ENCODE results near the gene ANXA6.
"Not testable (repeated sequence)": the region's sequence is repeated elsewhere in the genome, so short reads cannot be mapped to it uniquely, and the experiment has no call there.

Gene ANXA6

DNA sequence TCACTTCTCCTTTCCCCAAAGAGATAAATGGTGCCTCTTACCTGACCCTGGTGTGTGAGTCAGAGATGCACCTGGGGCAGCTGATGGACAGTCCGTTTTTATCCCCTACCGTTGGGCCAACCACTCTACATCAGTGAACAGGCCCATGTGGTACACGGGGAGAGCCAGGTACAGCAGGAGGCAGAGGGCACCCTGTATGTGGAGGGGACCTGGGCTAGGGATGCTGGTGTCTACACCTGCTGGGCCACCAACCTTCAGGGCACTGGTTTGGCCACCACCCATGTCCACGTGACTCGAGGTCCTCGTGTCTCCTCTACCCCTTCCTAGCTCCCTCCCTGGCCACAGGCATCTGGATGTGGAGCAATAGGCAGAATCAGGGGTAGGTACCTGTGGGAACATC, 22.7 kb upstream of the ANXA6 start:
- no peak for DNase-seq (ENCODE audit: low spot score)

DNA sequence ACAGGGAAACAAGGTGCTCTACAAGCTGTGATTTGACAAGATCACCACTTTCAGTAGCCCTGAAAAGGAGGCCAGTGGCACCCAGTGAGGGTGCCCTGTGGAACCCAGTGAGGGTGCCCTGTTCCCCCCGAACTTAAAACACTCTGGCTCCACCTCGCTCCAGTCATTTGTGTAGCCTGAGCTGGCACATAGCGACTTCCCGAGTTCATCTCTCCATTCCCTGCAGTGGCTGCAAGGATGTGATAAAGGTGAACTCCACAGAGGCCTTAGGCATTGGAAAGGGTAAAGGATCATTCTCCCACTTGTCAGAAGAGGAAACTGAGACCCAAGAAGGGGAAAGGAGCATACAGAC, 21.9 kb upstream of the ANXA6 start:
- no peak for DNase-seq (ENCODE audit: low spot score)

DNA sequence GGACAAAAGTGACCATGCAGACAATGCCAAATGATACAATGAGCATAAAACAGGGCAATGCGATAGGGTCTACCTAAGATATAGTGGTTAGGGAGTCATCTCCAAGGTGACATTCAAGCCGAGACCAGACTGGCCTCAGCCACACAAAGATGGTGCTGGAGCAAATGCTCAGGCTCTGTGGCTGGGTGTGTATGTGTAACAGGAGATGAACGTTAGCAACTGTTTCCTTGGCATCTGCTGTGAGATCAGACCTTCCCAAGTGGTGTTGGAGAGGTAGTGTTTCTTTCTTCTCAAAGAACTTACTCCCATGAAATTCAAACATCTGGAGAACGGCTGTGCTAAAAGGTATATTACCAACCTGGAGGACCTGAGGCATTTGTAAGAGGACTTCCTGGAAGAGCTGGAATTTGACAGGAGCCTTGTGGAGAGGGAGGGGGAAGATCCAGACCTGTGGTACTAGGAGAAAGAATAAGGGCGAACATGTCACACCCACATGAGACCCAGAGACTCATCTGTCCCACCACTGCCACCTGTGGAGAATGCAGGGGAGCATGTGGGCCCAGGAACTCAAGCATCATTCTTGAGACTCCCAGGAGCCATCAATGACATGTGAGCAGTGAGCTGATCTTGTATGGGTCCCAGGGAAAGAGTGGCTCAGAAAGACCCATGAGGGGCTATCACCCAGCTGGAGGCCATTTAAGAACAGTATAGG, 21.4 kb upstream of the ANXA6 start:
- DNase-seq (ENCODE audit: low spot score) = no peak

DNA sequence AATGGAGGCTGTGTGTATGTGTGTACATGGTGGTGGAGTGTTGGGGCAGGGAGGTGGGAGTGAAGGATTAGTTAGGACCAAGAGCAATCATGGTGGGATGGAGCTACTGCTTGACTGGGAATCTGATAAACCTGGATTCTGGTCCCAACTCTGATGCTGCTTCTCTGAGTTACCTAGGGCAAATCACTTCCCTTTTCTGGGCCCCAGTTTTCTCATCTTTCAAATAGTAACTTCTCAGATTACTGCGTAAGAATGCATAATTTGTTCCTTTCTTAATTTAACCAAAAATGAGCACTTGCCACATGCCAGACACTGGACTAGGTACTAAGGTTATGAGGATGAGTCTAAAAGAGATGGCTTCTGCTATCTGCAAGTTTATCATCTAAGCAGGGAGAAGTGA, 20.8 kb upstream of the ANXA6 start:
- DNase-seq (ENCODE audit: low spot score) = no peak

DNA sequence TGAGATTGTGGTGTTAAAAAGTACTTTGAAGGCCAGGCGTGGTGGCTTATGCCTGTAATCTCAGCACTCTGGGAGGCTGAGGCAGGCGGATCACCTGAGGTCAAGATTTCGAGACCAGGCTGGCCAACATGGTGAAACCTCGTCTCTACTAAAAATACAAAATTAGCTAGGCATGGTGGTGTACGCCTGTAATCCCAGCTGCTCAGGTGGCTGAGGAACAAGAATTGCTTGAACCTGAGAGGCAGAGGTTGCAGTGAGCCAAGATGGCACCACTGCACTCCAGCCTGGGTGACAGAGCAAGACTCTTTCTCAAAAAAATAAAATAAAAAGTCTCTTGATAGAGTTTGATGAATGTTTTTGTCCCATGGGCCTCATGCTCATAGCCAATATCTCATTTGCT, 18.7 kb upstream of the ANXA6 start:
- not testable (repeated sequence) for DNase-seq (ENCODE audit: low spot score)

DNA sequence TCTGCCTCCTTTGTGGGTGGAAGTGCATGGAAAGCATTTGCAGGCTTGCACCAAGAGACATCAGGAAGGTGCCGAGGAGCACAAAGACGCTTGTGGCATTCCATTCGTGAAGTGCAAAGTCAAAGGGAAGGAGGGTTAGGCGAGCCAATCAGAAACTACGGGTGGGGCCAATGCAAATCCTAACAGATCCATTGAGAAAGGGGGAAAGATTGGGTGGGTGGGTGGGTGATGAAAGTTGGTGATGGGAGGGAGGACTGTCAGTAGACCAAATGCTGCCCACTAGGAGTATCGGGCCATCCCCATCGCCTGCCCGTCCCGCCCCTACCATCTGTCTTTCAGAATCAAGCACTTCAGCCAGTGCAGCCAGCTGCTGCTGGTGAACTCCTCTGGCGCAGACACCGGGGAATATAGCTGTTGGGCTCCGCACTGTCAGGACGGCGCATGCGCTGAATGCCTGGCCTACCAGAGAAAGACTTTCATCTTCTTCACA, 17.1 kb upstream of the ANXA6 start:
- no peak for DNase-seq (ENCODE audit: low spot score)

DNA sequence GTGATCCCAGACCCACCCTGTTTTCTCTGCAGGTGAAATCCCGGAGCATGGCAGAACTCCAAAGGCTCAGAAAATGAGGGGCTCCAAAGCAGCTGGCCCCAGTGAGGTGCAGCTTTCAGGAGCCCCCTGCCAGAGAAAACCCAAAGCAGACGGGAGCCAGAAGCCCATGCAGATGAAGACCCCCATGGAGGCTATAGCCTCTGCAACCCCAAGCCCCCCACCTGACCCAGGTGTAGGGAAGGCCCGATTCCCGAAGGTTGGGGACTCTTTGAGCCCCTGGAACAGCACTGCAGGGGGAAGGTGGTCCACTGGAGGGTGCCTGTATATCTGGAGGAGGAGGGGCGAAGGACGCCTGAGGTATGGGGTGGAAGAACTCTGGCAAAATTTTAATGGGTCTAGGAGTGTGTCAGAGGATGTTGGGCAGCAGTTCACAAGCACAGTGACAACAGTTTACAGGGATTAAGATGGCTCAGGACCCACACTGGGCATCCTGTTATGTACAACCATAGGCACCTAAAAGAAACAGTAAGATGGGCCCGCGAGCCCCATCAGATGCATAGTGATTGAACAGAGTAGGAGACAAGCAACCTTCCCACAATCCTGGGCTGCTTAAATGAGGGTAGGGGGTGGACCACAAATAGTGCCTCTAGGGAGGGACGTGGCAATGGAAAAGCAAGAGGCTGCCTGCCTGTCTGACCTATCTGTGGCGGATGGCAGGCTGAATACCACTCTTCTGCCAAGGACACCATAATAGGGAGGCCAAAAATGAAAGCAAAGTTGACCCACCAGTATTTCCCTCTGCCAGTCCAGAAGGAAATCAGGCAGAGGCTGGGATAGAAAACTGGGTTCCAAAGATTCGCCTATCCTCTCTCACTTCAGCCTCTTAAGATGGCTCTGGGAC, 16.4 kb upstream of the ANXA6 start:
- DNase-seq (ENCODE audit: low spot score) = no peak

DNA sequence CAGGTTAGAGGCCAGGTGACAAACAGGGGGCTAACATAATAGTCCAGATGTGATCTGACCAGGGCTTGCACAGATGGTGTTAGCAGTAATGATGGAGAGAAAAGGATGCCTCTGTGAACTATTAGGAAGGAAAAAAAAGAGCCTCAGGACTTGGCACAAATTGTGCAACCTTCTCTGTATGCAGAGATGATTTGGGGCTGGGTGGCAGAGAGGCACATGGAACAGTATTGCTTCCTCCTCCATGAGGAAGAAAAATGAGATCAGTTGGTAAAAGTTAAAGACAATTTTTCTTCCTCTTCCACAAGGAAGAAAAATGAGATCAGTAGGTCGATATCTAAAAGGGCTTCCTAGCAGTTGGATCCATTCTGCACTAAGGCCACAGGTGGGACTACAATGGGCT, 13.9 kb upstream of the ANXA6 start:
- DNase-seq (ENCODE audit: low spot score) = no peak

DNA sequence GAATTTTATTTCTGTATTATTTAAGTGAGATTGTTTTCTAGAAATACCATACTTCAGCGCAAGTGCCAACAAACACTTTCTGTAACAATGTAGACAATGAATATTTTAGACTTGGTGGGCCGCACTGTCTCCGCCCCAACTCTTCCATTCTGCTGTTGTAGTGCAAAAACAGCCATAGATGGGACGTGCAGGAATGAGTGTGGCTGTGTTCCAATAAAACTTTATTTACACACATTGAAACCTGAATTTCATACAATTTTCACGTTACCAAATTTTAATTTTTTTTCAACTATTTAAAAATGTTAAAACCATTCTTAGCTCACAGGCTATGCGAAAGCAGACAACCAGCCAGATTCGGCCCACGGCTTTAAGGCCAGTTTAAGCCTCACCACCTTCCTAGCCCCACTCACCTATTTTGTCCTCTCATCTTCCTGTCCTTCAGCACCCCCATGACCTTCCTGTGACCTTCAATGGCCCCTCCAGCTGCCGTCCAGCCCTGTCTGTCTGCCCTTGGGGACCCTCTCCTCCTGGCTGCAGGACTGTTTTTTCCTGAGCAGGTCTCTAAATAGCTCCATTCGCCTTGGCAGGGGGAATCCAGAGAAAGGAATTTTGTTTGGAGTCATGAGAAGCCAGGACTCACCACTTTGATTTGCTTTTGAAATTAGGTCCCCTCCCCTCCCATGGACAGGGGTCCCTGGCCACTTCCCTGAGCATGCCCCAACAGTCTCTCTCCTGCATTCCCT, 11.2 kb upstream of the ANXA6 start:
- DNase-seq (ENCODE audit: low spot score) = no peak

DNA sequence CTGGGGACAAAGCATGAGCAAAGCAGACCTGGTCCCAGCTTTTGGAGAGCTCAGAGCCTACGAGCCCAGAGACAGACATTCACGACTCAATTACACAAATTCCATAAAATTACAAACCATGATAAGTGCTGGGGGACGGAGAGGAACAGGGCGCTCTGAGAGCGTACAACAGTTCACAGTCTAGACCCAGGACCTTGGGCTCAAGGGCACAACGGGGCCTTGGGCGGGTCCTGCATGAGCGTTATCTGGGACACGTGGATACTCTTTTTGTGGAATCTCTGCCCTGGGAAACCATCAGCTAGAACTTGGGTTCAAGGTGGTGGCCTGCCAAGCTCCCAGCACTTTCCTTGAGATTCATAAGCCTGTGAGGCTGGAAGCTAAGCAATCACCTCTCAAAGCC, 9.4 kb upstream of the ANXA6 start:
- DNase-seq (ENCODE audit: low spot score) = no peak

DNA sequence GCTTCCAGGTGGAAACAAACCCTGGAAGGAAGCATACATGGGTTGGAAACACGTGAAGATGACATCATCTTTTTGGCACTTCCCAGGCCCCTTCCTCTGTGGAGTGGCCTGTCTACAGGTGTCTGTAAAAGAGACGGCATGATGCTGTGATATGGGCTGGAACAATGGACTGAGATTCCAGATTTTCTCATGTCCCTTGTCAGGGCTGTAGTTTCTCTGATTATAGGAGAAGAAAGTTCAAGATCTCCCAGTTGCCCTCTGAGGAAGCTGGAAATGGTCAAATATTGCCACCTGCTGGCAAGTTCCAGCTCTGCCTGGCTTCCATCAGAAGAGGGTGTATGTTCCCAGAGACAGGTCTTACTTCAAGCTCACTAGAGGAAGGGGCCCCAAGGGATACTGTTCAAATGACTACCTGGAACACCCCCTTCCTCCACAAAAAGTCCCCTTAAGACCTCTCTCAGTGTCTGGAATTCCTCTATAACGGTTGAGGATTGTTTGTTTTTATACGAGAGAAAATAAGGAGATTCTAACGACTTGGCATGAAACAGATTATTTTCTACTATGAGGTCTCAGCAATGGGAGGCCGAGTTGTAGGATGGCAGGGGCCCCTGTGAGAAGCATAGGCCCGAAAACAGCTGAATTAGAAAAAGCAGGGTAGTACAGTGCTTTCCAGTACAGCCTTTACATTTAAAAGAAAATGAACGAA, 7.3 kb upstream of the ANXA6 start:
- peak; percentile 66 for DNase-seq (ENCODE audit: low spot score)

DNA sequence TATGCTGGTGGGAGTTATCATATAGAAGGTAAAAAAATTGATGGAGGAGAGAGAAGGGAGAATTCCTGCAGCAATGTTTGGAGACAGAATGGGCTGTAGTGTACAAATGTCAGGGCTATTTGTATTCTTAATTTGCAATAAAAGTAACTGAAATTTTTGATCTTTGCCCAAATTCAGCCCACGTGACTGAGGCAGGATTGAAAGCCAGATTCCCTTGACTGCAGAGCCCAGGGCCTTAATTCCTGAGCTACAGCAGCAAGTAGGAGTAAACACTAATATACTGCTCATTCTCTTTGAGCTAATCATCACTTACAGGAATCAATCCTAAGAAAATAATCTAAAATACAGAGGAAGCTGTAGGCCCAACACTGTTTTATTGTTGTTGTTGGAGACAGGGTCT, 5.2 kb upstream of the ANXA6 start:
- DNase-seq (ENCODE audit: low spot score) = no peak

DNA sequence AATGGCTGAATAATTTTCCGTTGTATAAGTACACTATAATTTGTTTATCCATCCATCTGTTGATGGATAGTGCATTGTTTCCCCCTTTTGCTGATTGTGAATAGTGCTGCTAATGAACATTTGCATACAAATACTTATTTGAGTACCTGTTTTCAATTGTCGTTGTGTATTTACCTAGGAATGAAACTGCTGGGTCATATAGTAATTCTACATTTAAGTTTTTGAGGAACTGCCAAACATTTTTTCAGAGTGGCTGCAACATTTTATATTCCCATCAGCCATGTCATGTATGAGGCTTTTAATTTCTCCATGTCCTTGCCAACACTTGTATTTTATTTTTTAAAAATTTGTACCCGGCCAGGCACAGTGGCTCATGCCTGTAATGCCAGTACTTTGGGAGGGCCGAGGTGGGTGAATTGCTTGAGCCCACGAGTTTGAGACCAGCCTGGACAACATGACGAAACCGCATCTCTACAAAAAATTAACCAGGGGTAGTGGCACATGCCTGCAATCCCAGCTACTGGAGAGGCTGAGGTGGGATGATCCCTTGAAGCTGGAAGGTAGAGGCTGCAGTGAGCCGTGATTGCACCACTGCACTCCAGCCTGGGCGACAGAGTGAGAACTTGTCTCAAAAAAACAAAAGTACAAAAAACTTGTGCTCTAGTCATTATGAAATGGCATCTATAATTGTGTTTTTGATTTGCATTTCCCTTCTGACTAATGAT, 2.2 kb upstream of the ANXA6 start:
- DNase-seq (ENCODE audit: low spot score) = no peak

DNA sequence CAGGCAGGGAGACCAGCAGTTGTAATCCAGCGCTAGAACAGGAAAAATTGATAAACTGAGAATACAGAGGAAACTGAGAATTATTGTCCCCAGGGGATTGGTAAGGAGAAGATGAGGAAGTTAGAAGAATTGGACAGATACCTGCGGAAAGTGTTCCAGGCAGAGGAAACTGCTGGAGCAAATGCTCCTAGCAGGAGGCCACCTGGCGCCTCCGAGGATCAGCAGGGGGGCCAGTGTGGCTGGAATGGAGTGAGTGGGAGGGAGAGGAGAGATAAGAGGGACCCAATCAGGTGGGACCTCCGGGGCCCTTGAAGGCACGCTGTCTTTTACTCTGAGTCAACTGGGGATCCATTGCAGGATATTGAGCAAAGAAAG, 695 bp upstream of the ANXA6 start:
- DNase-seq (ENCODE audit: low spot score) = no peak

DNA sequence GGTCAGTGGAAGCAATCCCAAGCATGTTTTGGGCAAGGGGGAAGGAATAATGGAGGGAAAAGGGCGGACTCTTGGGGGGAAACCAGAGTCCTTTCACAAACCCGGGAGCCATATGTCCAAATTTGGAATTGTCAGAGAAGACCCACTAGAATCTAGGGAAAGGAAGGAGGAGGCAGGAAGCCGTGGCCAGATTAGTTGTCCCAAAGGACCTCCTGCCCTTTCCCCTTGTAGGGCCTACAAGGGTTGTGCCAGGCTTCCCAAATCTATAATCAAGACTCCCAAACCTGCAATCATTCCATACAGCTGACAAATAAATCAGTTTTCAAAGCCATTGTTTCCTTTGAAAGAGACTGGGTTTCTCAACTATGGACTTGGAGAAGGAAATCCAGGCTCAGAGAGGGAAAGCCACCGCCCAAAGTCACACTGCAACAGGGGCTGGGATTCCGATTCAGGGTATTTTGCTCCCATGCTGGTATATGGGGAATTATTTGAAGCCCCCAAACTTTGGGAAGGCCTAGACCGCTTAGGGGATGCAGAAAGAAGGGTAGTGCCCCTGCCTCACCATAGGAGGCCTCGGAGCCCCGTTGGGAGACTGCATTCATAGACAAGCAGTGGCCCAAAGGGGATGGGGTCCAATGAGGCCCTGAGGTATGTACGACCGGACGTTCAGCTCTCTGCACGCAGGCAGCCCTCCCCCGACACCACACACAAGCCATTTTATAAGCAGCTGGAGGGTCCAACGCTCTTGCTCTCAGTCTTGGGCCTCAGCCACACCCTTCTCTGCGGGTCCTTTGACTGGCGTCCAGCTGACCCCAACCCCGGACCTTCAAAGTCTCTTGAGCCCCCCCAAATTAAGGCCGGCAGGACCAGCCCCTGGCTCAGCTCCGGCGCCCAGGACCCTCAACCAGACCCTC, 815 bp downstream of the ANXA6 start:
- no peak for DNase-seq (ENCODE audit: low spot score)

DNA sequence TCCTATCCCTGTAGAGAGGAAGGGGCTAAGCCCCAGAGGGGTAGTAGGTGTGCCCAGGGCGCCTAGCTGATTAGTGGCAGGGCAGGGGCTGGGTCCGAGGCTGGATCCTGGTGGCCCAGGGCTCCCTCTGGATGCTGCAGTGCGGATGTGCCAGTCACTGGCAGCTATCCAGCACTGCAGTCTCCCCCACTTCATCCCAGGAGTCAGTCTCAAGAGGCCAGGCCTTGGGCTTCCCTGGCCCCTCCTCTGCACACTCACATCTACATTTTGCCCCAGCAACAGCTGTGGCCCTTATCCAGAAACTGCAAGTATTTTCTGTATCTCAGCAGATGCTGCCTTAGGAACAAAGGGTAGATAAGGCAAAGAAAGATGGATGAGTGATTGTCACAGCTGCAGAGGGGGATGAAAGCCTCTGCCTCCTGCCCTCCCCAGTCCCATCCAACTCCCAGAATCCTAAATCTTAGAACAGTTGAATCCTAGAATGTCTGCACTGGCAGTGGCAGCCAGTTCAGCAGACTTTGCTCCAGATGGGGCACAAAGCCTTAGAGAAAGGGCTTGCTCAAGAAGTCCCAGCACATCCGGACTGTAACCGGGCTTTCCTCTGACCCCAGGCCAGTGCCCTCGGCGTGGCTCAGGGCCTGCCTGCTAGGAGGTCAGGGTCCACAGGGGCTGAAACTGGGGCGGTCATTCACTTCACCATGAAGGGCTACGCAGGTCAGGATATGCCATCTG, 1.6 kb downstream of the ANXA6 start:
- no peak for DNase-seq (ENCODE audit: low spot score)

DNA sequence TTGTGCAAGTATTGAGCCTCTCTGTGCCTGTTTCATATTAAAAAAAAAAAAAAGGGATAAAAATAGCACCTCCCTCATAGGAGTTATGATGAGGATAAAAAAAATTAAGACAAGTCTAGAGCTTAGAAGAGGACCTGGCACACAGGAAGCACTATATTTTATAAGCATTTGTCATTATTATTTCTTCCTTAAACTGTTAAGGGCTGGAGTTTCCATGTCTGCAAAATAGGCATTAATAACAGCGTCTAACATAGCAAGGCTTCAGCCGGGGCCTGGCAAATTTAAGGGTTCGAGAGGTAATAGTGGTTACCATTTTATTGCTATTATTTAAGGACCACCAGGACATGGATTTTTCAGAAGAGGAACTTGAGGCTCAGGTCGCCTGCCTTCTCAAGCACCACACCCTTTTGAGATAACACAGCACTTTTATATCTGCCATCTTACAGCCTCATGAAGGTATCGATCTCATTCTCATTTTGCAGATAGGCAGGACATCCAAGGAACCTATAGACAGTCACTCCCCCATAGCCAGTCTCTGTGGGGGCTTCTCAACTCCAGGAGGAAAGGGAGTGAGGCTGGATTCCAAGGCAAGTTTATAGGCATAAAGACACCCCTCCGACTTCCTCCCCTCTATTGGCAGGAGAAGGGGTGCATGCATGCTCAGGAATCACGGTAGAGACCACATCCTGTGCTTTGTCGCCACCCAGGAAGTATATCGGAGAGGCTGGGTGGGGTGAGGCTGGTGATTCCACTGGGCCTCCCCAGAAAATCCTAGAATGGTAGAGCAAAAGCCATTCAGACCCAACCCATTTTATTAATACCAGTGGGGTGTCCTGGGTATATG, 2.4 kb downstream of the ANXA6 start:
- DNase-seq (ENCODE audit: low spot score) = no peak

DNA sequence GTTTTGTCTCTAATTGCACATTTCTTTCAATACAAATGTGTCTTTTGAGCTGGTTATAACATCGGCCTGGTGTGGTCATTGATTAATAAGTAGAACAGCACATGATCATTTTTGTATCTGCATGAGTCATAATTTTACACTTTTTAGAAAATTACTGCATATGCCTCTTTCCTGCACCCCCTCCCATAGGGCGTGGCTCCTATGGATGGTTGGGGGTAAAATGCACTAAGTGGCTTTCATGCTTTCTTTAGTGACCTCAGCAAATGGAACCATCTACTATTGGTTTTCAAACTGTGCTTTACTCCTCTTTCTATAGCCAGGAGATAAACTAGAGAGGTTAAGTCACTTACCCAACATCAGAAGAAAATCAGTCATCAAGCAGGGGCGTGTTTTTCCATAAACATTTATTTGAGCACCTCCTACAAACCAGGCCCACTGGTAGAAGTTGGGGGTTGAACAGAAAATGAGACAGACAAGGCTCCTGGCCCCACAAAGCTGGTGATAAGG, 3.8 kb downstream of the ANXA6 start:
- no peak for DNase-seq (ENCODE audit: low spot score)

DNA sequence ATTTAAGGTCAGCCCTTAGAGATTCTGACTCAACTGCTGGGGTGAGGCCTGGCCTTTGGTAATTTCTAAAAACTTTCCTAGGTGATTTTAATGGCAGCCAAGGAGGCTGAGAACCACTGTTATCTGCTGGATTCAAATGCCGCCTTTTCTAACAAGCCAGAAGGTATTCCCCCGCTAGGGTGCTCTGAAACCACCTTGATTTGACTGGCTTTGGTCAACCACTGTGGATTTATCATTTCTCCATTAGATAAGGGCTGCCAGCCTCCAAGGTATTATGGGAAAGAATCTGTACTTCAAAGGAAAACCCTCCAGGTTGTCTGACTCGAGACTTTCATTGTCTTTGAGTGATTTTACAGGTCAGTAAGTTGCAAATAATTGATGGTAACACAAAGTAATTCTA, 4.3 kb downstream of the ANXA6 start:
- DNase-seq (ENCODE audit: low spot score) = no peak

Data from COLO829 (cell line).